Trophoblast cell (in vitro differentiated cells and primary cell): Measurements from ENCODE around the gene KCNJ11.

Experiments used
- DNase-seq, 2 donors: peaks; one replicate each; pipeline ENCODE4 v3.0.0-alpha.2; 2016
- H2AFZ ChIP-seq: 2 replicates; pipeline ENCODE4 v1.6.1; 2013; ENCODE audit warnings: low read length, moderate library complexity, mild to moderate bottlenecking; ENCODE audit not compliant: insufficient read depth, poor library complexity
- H2AK5ac ChIP-seq: 2 replicates; pipeline ENCODE4 v1.6.1; 2013; ENCODE audit warnings: mild to moderate bottlenecking, low read length
- H2BK120ac ChIP-seq: 2 replicates; pipeline ENCODE4 v1.6.1; 2013; ENCODE audit warnings: low read length, mild to moderate bottlenecking, moderate library complexity; ENCODE audit not compliant: insufficient read depth, poor library complexity
- H2BK12ac ChIP-seq: 2 replicates; pipeline ENCODE4 v1.6.1; 2013; ENCODE audit warnings: mild to moderate bottlenecking, low read length, moderate library complexity
- H2BK5ac ChIP-seq: 2 replicates; pipeline ENCODE4 v1.6.1; 2013; ENCODE audit warnings: low read length, low read depth, moderate library complexity, mild to moderate bottlenecking; ENCODE audit not compliant: poor library complexity
- H3K14ac ChIP-seq: 2 replicates; pipeline ENCODE4 v1.6.1; 2013; ENCODE audit warnings: mild to moderate bottlenecking, low read length
- H3K18ac ChIP-seq: 2 replicates; pipeline ENCODE4 v1.6.1; 2013; ENCODE audit warnings: mild to moderate bottlenecking, low read length
- H3K23ac ChIP-seq: 2 replicates; pipeline ENCODE4 v1.6.1; 2013; ENCODE audit warnings: low read length
- H3K27ac ChIP-seq: 2 replicates; pipeline ENCODE4 v1.5.1; 2013; ENCODE audit warnings: low read depth, mild to moderate bottlenecking, inconsistent platforms, low read length, moderate library complexity
- H3K27me3 ChIP-seq: 2 replicates; pipeline ENCODE4 v1.6.1; 2013; ENCODE audit warnings: inconsistent platforms, mild to moderate bottlenecking, low read length, moderate library complexity; ENCODE audit not compliant: insufficient read depth
- H3K36me3 ChIP-seq, 2 experiments: 1 replicate in 1 of 2; 2 replicates in 1 of 2; pipeline ENCODE4 v1.6.1; 2013; ENCODE audit warnings: low read length in 2 of 2, mild to moderate bottlenecking in 2 of 2, moderate library complexity in 1 of 2; ENCODE audit not compliant: insufficient read depth in 2 of 2, control insufficient read depth in 1 of 2
- H3K4ac ChIP-seq: 2 replicates; pipeline ENCODE4 v1.6.1; 2013; ENCODE audit warnings: low read depth, mild to moderate bottlenecking, low read length, moderate library complexity
- H3K4me1 ChIP-seq, 2 experiments: 1 replicate in 1 of 2; 2 replicates in 1 of 2; pipeline ENCODE4 v1.6.1; 2013; ENCODE audit warnings: low read length in 2 of 2, mild to moderate bottlenecking in 2 of 2, moderate library complexity in 1 of 2; ENCODE audit not compliant: insufficient read depth in 2 of 2, control insufficient read depth in 1 of 2
- H3K4me2 ChIP-seq: 2 replicates; pipeline ENCODE4 v1.6.1; 2013; ENCODE audit warnings: inconsistent platforms, mild to moderate bottlenecking, low read length, moderate library complexity
- H3K4me3 ChIP-seq: 2 replicates; pipeline ENCODE4 v1.5.1; 2013; ENCODE audit warnings: mild to moderate bottlenecking, low read depth, low read length, inconsistent platforms
- H3K79me1 ChIP-seq: one replicate; pipeline ENCODE4 v1.6.1; 2013; ENCODE audit warnings: low read length
- H3K79me2 ChIP-seq: 2 replicates; pipeline ENCODE4 v1.6.1; 2013; ENCODE audit warnings: low read length, mild to moderate bottlenecking; ENCODE audit not compliant: control insufficient read depth, insufficient read depth, poor library complexity
- H3K9ac ChIP-seq: 2 replicates; pipeline ENCODE4 v1.6.1; 2013; ENCODE audit warnings: mild to moderate bottlenecking, low read length
- H3K9me3 ChIP-seq: 2 replicates; pipeline ENCODE4 v1.6.1; 2013; ENCODE audit warnings: low read depth, mild to moderate bottlenecking, control low read depth, inconsistent platforms, low read length; ENCODE audit not compliant: insufficient read depth
- H4K12ac ChIP-seq: 2 replicates; pipeline ENCODE4 v1.6.1; 2013; ENCODE audit warnings: low read depth, mild to moderate bottlenecking, low read length, moderate library complexity
- H4K8ac ChIP-seq: 2 replicates; pipeline ENCODE4 v1.6.1; 2013; ENCODE audit warnings: low read depth, mild to moderate bottlenecking, low read length, moderate library complexity
- H4K91ac ChIP-seq: one replicate; pipeline ENCODE4 v1.6.1; 2013; ENCODE audit warnings: low read depth, mild to moderate bottlenecking, low read length, moderate library complexity
- WGBS: extraction: QIAGEN DNeasy Blood & Tissue Kit; methylation state at CpG from one replicate; pipeline ENCODE4 v1.1.7; 2013; ENCODE audit warnings: missing lambda C conversion rate; ENCODE audit not compliant: insufficient read length, insufficient coverage; ENCODE audit errors: extremely low coverage; 5-methylcytosine and 5-hydroxymethylcytosine counted together

KCNJ11 gene

DNA sequence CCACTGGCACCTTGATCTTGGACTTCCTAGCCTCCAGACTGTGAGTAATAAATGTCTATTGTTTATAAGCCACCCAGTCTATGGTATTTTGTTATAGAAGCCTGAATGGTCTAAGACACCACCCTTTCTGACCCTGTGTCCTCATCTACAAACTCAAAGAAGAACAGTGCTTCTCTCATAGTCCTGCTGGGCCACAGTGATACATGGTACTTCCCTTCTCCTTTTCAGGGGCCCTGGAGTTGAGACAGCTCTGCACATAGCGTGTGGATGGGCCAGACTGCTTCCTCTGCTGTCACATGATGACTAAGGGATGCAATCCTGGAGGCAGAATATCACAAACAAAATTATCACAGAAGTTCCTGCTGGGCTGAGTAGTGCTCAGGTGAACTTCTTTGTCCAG is 5.0 kb downstream of the KCNJ11 start:
- Histone ChIP-seq H3K9ac (no peak overlapping the region), H4K12ac (no peak overlapping the region), H3K79me1 (no peaks in the 10 kb centered on the region), H3K79me2 (no peaks in the 10 kb centered on the region), H3K36me3 (no peaks in the 10 kb centered on the region), H2AK5ac (no peak overlapping the region), H2BK12ac (no peak overlapping the region), H3K4ac (no peak overlapping the region), H3K27ac (no peak overlapping the region), H3K27me3 (no peaks in the 10 kb centered on the region), H3K4me3 (no peak overlapping the region), H3K23ac (no peak overlapping the region), H2AFZ (no peak overlapping the region), H3K9me3 (peaks cover 5% of the 10 kb centered on the region), H2BK5ac (no peak overlapping the region), H3K14ac (no peak overlapping the region), H4K91ac (no peak overlapping the region), H3K4me2 (no peak overlapping the region), H3K4me1 (no peaks in the 10 kb centered on the region), H2BK120ac (no peak overlapping the region), H3K18ac (no peak overlapping the region), H4K8ac (no peak overlapping the region)
- peak; percentile 11 to 31 for DNase-seq
- WGBS, result no CpG with 5 or more reads among the region's 1 CpG

DNA sequence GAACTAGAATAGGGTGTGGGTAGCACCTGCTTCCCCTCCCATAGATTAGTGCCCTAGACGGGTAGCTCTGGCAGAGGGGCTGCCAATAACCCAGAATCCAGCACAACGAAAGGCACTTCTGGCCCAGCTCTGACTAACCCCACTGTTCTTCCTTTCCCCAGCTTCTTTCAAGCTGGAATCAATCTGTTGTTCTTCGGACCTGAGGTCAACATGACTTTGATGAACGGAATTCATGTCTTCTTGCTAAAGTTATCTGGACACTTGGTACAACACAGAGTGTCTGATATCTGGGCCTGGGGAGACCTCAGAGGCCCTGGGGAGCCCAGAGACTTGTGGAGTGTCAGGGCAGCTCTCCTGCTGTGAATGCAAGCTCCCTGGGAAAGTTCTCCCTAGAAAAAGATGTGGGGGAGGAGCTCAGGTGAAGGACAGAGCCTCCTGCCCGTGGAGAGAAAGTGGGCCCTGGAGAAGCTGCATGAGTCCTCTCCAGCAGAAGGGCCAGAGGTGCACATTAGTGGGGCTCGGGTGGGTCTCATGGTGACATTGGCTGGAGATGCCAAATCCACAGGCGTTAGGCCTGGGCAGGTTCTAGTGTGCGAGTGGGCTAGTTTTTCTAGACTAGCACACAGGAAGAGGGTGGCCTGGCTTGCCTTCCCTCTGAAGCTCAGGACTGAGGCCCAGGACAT is 6.3 kb downstream of the KCNJ11 start:
- Histone ChIP-seq H3K18ac (no peak overlapping the region), H4K12ac (no peak overlapping the region), H2BK12ac (no peak overlapping the region), H4K91ac (no peak overlapping the region), H2AK5ac (no peak overlapping the region), H3K9me3 (peaks cover under 1% of the 10 kb centered on the region), H3K27me3 (no peaks in the 10 kb centered on the region), H3K4me2 (no peak overlapping the region), H2AFZ (no peak overlapping the region), H4K8ac (no peak overlapping the region), H3K14ac (no peak overlapping the region), H3K79me2 (no peaks in the 10 kb centered on the region), H3K4me1 (no peaks in the 10 kb centered on the region), H3K4me3 (no peak overlapping the region), H2BK5ac (no peak overlapping the region), H3K36me3 (no peaks in the 10 kb centered on the region), H3K4ac (no peak overlapping the region), H3K79me1 (no peaks in the 10 kb centered on the region), H3K23ac (no peak overlapping the region), H2BK120ac (no peak overlapping the region), H3K27ac (no peak overlapping the region), H3K9ac (no peak overlapping the region)
- no peak for DNase-seq
- no CpG with 5 or more reads among the region's 8 CpGs for WGBS

DNA sequence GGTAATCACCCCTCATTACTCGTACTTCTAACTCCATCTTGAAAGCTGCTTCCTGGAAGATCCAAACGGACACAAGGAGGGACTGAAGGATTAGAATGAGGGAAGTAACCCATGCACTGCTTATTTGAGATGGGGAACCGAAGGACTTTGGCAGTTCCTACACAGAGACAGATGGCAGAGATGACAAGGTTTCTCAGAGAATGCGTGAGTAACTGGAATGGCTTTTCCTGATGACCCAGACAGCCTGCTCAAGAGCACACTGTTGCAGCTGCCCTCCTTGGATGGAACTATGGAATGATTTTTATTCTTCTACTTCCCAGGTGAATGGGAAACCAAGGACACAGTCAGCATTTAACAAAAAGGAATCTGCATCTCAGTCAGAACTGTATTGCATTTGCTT is 7.3 kb downstream of the KCNJ11 start:
- Histone ChIP-seq H3K36me3 (no peaks in the 10 kb centered on the region), H3K4me2 (no peak overlapping the region), H3K23ac (no peak overlapping the region), H2AFZ (no peak overlapping the region), H2BK5ac (no peak overlapping the region), H3K9me3 (peaks cover 2% of the 10 kb centered on the region), H2BK12ac (no peak overlapping the region), H3K4me3 (no peak overlapping the region), H3K18ac (no peak overlapping the region), H3K79me1 (no peaks in the 10 kb centered on the region), H2BK120ac (no peak overlapping the region), H4K91ac (no peak overlapping the region), H4K12ac (no peak overlapping the region), H3K27ac (no peak overlapping the region), H3K4me1 (no peaks in the 10 kb centered on the region), H2AK5ac (no peak overlapping the region), H3K14ac (no peak overlapping the region), H3K79me2 (no peaks in the 10 kb centered on the region), H4K8ac (no peak overlapping the region), H3K4ac (no peak overlapping the region), H3K27me3 (no peaks in the 10 kb centered on the region), H3K9ac (no peak overlapping the region)
- peak in 1 of 2 donors; percentile 40 for DNase-seq
- WGBS, result no CpG with 5 or more reads among the region's 4 CpGs

DNA sequence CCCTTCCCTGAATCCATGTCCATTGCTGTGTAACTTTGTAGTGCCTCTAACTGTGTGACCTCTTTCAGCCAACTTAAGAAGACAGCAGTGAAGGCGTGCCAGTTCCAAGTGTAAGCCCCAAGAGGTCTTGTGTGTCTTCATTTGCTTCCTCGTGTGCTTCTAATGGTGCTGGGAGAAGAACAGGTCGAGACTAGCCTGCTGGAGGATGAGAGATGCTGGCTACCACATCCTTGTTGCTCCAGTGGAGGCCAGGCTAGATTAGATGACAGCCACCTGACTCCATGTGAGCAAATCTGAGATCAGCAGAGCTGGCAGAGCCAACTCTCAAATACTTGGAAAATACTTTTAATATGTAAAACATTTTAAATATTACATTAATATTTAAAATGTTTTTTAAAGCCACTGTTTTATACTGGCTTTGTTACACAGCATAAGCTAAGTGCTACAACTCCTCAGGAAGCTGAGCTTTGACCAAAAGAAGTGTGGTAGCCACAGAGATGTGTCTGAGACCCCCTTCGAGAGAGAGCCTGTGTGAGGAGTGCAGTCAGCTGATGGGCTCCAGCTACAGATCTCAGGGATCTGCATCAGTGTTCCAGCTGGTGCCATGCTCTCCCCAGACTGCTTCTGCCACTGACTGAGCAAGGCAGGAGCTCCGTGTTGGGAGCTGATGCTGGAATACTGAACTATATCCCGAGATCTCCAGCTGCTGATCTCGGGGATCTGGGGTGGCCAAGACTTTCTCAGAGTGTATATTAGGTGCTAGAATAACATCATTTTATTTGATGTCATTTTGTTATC is 8.9 kb downstream of the KCNJ11 start:
- Histone ChIP-seq H3K9me3 (peaks cover 2% of the 10 kb centered on the region), H3K4me2 (no peak overlapping the region), H3K27me3 (no peaks in the 10 kb centered on the region), H3K36me3 (no peaks in the 10 kb centered on the region), H3K27ac (no peak overlapping the region), H3K14ac (no peak overlapping the region), H2AFZ (no peak overlapping the region), H2BK12ac (no peak overlapping the region), H3K79me1 (no peaks in the 10 kb centered on the region), H3K4ac (no peak overlapping the region), H2BK120ac (no peak overlapping the region), H2BK5ac (no peak overlapping the region), H3K79me2 (no peaks in the 10 kb centered on the region), H3K23ac (no peak overlapping the region), H3K18ac (no peak overlapping the region), H3K4me1 (no peaks in the 10 kb centered on the region), H4K91ac (no peak overlapping the region), H3K4me3 (no peak overlapping the region), H3K9ac (no peak overlapping the region), H4K12ac (no peak overlapping the region), H2AK5ac (no peak overlapping the region), H4K8ac (no peak overlapping the region)
- WGBS, result no CpG with 5 or more reads among the region's 7 CpGs
- no peak for DNase-seq
